ENCODE measurements around the gene RHPN2.

GRCh38 chr19:33071887-33072286, 7.2 kb upstream of the RHPN2 start:
- TF ChIP-seq ZNF384 (IDR thresholded peaks at IDR 0.05) (no peak), FOXA1 (IDR thresholded peaks at IDR 0.05) (no peak), L3MBTL2 (conservative IDR thresholded peaks at IDR 0.05) (no peak), ARNT (IDR thresholded peaks at IDR 0.05) (no peak), HDGF (IDR thresholded peaks at IDR 0.05; ENCODE audit: borderline replicate concordance) (no peak), ELF4 (IDR thresholded peaks at IDR 0.05) (no peak), FOXM1 (IDR thresholded peaks at IDR 0.05; ENCODE audit: borderline replicate concordance) (no peak), TARDBP (IDR thresholded peaks at IDR 0.05) (no peak), PKNOX1 (IDR thresholded peaks at IDR 0.05) (no peak), BHLHE40 (IDR thresholded peaks at IDR 0.05; ENCODE audit: borderline replicate concordance) (no peak), CTBP1 (IDR thresholded peaks at IDR 0.05; ENCODE audit: borderline replicate concordance) (no peak), FOXK2 (IDR thresholded peaks at IDR 0.05) (no peak)
